Measurements from ENCODE around the gene ROR2.
"Not testable (repeated sequence)": the region's sequence is repeated elsewhere in the genome, so short reads cannot be mapped to it uniquely, and the experiment has no call there.

Gene ROR2

DNA sequence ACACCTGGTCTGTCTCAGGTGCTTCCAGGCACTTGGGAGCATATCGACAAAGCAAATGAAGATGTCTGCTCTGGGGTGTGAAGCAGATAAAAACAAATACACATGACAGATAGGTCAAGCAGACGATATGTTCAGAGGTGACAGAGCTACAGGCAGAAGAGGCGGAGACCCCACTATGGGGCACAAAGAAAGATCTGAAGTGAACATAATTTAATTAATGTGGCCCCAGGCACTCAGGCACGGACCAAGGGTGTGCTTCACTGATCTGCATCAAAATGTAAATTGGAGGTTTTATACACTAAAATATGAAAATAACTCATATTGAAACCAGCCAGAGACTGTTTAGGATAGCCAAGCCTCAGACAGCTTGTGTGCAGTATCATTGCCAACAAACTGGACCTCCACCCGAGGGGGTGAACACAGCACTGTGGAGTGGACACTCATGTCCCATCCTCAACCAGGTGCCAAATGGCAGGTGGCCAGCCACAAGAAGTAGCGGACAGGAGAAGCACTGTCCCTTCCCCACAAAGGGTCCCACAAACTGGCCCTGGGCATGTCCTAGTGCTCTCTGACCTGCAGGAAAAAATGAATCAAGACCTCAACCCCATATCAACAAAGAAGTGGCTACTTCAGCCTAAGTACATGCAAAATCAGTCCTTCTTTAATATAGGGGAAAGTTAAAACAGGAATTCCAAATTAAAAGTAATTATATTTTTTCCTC is 29.2 kb downstream of the ROR2 start:
- DNase-seq: peak; percentile 59

DNA sequence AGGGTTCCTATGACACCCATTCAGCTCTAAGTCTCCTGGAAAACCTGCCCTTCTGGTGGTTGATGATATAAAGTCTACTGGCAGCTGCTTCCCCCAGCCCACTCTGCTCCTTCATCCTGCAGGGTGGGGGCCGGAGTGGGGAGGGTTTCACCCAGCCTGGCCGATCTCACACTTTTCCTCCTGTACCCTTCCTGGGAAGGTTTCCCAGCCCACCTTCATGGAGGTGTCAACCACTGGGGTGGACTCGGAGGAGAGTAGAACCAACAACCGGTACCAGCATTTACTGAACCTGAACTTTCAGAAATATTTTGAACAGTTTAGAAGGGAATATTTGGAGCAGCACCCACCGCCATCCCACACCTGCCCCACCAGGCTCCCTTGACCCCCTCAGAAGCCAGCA is 30.4 kb downstream of the ROR2 start:
- no peak for DNase-seq

DNA sequence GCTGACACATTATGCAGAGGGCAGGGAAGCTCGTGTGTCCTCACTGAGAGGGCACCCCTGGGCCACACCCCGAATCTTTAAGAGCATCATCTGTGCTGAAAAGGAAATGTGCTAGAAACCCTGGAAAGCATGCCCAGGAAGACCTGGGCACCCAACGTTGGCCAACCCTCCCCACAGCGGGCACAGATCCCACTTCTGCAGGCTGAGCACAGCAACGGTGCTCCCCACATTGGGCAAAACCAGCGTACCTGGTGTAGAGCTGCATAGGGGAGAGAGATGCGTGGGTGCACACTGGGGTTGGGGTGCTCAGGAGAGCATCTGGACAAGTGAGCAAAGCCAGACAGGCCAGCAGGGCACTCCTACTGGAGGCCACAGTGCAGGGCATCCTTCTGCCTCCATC is 32.6 kb downstream of the ROR2 start:
- DNase-seq: no peak

DNA sequence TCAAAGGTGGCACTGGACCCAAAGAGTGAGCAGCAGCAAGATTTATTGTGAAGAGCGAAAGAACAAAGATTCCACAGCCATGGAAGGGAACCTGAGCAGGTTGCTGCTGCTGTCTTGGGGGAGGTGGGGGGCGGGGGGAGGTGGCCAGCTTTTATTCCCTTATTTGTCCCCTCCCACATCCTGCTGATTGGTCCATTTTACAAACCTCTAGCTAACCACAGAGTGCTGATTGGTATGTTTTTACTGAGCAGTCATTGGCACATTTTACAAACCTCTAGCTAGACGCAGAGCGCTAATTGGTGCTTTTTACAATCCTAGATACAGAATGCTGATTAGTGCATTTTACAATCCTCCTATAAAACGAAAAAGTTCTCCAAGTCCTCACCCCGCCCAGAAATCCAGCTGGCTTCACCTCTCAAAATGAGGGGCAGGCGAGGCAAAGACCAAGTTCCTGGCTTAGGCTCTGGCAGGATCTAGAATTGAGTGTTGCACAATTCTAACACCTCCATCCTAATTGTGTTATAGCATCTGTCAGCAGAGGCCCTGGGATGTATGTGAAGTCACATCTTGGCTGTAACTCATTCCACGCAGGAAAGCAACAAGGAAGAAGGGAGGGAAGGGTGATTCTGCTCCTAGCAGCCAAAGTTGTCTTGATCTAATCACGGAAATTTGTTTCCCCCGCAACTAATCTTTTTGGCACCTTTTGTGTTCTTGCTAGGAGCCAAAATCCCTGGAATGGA is 34.3 kb downstream of the ROR2 start:
- no peak for DNase-seq

DNA sequence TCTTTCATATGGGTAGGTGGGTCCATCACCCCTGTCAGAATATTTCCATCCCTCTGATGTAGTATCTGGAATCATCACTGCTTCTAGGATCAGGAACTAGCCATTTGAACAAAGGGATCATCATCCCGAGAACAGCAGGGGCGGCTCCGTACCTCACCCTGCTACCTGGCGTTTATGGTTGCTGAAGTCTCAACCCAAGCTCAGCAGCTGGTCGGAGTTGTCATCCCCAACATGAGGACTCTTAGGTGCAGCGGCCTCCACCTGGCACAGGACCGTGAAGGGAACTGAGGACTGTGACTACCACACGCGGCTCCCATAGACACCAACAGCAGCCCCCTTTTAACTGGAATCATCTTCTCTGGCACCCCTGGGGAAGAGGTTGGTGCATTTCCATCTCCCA is 35.1 kb downstream of the ROR2 start:
- no peak for DNase-seq

DNA sequence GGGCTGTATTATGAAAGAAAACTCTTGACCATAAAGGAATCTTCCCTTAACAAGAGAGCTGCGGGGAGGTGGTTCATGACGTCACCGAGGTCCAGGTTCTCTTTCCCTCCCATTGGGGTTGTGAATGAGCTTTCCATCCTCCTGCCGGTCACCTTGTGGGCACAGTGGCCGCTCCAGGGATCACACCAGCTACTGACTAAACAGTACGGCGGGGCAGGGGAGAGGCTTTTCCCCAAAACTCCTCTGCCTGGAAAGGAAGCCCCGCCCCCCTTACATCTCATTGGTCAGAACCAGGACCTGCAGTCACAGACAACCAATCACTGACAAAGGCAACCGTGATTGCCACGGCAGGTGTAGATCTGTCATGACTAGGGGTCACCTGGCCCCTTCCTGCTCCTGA is 35.6 kb downstream of the ROR2 start:
- no peak for DNase-seq

DNA sequence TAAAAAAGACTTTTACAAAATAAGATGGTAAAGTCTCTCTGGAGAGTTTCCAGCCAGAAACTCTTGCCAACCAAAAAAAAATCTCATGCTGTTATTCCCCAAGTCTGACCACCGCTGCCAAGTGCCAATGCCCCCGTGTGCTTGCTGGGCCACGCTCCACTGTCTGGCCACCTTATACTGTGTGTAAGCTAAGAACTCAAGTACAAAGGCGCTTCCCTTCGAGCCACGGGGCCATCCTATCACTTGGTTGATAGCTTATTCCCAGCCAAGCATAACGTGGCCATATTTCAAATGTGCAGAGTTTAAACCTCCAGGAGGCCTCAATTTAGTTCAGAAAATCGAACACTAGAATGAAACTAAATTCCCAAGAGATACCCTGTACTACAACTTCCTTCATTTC is 36.0 kb downstream of the ROR2 start:
- no peak for DNase-seq

DNA sequence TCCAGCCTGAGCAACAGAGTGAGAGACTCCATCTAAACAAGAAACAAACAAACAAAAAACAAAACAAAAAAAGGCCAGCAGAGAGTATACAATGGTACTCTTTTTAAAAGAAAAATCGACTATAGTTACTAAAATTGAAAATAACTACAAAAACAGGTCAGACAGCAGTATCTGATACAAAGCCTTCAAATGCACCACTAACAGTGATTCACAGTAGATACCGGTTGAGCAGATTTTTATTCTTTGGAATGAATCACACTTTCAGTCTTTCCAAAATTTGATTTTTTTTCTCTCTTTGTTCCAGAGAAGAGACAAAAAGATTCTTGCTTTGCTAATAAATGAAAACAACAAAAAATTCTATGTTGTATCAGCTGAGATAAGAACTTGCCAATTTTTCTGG is 36.9 kb downstream of the ROR2 start:
- DNase-seq: no peak

DNA sequence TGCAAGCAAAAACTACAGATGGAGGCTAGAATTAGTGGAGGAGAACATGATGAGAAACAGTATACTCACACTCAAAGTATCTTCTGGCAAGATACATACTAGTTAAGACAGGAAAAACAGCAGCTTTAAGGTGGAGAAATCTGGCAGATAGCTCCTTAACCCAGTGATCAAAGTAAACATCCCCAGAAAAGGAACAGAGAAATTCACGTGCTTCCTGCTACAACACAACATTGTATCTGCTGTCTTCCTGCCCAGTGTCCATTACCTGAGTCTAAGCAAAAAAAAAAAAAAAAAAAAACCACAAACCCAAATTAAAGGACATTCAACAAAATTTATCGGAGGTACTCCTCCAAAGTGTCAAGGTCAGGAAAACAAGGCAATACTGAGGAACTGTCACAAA is 38.4 kb downstream of the ROR2 start:
- DNase-seq: no peak

DNA sequence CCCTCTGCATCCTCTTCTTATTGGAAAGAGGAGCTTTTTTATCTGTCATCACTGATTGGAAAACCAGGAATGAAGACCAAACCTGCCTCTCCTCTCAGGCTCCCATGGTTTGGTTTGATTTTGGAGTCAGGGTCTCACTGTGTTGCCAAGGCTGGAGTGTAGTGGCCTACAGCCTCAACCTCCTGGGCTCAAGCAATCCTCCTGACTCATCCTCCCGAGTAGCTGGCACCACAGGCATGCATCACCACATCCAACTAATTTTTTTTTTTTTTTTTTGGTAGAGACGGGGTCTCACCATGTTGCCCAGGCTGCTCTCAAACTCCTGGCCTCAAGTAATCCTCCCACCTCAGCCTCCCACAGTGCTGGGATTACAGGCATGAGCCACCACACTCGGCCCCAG is 40.8 kb downstream of the ROR2 start:
- DNase-seq: not testable (repeated sequence)

DNA sequence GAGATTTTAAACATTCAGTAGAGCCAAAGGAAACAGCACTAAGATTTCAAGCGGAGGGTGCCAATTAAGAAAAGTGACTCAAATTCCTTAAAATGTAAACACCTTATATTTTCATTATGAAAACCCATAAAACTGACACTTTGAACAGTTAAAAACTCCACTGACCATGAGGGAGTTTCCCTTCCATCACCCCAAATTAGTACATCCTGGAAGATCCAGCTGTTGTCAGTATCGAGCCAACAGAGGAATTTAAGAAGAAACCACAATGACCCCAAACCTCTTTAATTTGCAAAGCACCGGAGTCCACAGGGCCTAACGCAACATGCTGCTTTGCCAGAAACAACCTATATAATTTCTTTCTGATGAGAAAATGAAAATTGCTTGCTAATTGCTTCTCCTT is 41.3 kb downstream of the ROR2 start:
- no peak for DNase-seq

DNA sequence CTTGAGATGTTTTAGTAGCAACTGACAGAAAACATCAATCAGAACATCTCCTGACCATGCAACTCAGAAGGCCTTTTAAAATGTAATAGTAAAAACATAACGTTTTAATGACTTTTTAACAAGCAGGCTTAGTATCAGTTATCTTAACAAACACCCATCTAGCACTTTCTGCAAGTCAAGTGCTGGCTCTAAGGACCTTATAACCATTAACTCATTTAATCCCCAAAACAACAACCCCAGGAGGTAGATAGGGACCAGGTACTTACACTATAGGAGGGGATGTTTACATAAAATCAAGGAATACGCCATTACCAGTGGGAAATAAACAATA is 41.8 kb downstream of the ROR2 start:
- no peak for DNase-seq

DNA sequence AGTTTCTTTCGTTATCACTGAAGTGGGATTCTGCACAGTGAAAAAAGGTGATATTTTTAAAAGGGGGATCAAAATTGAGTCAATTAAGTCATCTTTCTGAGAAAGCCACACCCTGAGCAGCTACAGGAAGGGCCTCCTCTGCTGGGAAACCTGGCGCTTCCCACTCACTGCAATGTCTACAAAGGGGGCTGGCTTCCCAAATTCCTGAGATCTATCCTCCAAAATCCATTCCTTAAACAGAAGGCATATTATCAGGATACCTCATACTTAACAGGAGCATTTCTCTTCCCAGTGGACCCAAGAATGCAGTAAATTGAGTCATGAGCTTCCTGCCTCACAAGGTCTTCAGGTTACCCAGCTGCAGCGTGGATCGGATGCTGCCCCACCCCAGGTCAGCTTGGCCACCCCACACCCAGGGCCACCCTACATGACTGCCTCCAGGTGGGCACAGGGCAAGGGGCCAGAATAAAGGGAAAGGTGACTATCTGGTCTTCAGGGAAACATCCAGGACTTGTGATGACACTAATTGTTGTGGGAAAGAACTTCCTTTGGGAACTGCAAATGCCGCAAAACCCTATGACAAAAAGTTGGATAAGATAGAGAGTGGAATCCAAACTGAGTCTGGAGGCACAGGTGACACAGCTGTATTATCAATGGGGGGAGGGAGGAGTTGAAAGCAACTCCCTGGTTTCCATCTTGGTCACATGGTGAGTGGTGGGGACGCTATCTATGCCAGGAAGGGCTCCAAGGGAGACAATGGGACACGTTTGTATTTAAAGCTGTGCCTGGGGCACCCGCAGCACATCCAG is 42.3 kb downstream of the ROR2 start:
- DNase-seq: no peak

DNA sequence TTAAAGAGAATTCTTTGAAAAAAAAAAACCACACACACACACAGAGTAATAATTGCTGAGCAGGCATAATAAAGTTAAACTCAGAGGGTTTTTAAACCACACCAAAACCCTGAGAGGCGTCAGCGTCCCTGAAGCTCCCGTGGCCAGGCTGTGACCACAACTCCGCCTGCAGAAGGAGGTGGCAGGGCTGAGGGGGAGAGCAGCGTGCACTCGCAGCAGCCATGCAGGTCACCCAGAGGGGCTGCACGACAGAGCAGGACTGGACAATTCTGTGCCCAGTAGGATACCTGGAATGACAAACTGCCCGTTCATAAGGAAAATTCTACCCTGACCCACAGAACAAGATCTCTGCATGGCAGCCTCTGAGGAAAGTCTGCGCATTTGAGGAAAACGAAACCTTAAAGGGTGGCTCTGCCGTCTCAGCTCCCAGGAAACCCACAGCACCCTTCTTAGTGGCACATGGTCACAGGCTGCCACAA is 44.0 kb downstream of the ROR2 start:
- DNase-seq: no peak

DNA sequence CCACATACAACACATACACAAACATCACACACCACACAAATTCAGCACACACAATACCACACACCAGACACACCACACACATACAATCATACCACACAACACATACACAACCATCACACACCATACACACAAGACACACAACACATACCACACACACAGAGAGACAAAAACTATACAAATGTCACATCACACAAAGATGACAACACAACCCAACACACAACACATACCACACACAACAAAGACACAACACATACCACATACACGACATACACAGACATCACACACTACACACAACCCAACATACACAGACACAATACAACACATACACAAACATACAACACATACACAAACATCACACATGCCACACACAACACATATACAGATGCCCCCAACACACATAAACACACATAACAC is 44.8 kb downstream of the ROR2 start:
- no peak for DNase-seq

DNA sequence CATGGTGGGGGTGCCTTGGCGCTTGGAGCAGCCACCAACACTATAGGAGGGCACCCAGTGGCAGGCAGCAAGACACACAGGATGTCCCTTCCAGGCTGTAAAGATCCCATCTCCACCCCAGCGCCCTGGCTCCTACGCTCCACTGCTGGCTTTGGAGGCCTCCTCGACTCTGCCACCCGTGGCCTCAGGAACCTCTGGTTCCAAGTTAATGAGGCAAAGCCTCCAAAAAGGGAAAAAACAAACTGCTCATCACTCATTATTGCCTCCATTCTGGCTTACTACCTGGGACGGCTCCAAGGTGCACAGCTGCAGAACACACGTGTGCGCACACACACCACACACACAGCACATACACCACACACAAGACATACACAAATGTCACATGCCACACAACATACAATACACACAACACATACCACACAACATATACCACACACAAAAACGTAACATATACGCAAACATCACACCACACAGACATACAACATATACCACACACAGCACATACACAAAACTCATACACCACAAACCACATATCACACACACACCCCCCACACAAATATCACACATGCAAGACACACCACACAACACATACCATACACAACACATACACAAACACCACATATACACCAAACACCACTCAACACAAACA is 45.3 kb downstream of the ROR2 start:
- DNase-seq: no peak

DNA sequence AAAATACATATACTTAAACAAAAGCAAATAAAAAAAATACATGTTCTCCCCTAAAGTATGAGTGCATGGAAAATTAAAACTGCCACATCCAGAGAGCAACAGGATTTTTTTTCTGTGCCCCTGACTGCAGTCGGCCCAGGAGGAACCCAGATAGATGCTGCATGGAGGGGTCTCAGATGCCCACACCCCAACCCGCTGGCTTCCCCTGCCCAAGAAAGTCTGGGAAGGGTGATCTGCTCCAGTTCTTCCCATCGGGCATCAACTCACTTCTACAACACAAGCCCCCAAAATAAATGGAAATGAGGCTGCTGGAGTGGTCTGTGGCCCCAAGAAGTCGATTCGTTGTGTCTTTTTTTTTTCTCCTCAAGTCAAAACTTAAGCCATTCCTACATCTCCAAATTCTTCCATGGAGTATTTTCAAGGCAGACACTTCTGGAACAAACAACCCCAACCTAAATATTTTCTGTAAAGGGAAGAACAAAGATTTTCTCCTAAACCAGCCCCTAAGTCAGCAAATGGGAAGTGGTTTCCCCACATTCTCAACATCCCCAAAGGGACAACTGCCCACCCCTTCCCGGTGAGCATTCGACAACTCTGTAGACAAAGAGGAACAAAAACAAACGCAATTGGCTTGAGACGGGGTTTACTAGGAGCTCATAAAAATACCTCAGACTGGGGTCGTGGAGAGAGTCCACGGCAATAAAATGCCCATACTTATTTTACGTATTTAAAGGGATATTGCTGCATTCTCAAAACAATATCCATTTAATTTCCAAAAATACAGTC is 46.7 kb downstream of the ROR2 start:
- DNase-seq: no peak

DNA sequence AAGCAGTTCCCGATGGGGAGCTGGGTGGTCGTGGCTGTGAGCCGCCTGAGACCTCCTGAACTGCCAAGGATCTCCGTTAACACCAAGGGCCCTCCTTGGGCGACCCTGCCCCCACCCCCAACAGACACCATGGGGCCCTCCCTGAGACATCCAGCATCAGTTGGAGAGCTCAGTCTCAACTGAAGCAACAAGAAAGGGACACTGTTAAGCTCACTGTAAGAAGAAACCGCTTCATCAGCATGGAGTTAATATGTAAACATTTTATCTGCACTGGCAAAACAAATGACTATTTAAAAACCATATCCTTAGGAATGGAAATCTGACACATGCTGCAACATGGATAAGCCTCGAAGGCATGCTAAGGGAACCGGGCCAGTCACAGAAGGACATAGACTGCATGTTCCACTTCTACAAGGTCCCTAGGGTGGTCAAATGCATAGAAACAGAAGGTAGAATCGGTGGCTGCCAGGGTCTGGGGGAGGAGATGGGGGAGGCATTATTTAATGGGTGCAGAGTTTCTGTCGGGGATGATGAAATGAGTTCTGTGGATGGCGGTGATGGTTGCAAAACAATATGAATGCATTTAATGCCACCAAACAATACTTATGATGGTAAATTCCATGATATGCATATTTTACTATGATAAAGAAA is 47.4 kb downstream of the ROR2 start:
- DNase-seq: no peak

DNA sequence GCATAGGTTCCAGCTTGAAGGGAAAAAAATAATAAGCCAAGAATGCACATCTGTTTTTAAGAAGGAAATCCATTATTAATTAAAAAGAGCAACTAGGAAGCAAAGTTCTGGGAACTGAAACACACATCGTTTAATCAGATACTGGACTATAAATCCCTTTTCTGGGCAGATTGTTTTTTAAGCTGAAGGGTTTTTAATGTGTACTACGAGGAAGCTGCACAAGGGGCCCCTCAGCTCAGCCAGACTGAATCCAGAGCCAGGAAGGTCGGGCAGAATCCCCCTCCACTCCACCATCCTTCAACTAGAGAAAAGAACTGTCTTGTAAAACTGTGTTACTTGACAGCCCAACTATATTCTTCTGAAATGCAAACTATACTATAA is 49.2 kb downstream of the ROR2 start:
- no peak for DNase-seq

DNA sequence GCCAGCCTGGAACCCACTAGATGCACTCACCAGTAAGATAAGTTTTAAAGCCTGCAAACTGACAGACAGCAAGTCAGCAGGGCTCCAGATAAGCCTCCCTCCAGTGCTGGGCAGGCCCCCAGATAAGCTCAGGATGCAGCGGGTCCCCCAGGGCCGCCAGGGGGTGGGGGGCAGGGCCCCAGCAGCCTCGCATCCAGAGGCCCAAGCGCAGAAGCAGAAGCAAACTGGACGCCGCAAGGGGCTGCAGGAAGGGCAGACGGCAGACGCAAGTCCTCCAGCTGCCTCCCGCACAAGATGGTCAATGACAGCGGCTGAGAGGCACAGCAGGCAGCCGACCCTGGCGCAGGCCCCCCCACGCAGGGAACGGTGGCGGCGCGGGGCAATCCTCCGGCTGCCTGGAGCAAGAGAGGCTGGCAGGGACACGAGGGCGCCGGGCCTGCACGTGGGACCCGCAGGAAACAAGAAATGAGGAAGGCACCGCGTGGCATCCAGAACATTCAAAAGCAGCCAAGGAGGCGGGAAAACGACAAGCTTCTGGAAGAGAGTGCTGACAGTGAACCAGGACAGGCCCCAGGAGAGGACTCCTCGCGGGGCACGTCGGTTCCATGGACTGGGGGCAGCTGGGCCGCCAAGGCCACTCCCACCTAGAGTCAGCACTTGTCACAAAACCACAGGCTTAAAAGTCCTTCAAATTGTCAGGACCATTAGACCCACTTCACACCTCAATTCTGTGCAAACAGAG is 49.8 kb downstream of the ROR2 start:
- peak; percentile 86 for DNase-seq

DNA sequence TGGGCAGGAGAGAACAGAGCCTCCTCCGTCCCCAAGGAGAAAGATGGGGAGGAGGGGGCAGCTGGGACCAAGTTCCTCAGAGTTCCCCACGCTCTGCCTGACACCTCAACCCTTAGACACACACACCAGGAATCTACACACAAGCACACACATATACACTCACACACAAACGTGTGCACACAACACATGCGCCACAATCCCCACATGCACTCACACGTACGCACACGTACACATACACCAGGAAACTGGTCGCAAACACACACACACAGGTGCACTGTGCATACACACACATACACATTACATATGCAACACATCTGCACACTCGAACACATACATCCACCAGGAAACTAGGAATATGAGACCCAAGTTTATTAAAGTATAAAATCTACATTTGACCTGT is 50.4 kb downstream of the ROR2 start:
- no peak for DNase-seq

Data from retina (tissue), 1 donor.